Fibroblast of pulmonary artery (primary cell): ENCODE results near the gene KLF2.

Source experiments
- DNase-seq: peaks from one replicate; pipeline ENCODE4 v3.0.0-alpha.2; 2010; ENCODE audit warnings: low read depth
- H3K4me3 ChIP-seq: replicated peaks from 2 replicates; pipeline ENCODE4 v1.5.1; 2011; ENCODE audit warnings: low read depth, mild to moderate bottlenecking, control low read depth, low read length, moderate library complexity
- TF ChIP-seq, protein P1 (sequence below): IDR thresholded peaks from 2 replicates; pipeline ENCODE4 v1.5.1; 2011; ENCODE audit warnings: mild to moderate bottlenecking, control low read depth, low read length, inconsistent platforms; ENCODE audit errors: missing control alignments

The KLF2 gene

GRCh38 chr19:16368385-16369305, 44.0 kb downstream of the KLF2 start:
- no peak overlapping the region for H3K4me3 ChIP-seq
- TF ChIP-seq, protein P1, sequence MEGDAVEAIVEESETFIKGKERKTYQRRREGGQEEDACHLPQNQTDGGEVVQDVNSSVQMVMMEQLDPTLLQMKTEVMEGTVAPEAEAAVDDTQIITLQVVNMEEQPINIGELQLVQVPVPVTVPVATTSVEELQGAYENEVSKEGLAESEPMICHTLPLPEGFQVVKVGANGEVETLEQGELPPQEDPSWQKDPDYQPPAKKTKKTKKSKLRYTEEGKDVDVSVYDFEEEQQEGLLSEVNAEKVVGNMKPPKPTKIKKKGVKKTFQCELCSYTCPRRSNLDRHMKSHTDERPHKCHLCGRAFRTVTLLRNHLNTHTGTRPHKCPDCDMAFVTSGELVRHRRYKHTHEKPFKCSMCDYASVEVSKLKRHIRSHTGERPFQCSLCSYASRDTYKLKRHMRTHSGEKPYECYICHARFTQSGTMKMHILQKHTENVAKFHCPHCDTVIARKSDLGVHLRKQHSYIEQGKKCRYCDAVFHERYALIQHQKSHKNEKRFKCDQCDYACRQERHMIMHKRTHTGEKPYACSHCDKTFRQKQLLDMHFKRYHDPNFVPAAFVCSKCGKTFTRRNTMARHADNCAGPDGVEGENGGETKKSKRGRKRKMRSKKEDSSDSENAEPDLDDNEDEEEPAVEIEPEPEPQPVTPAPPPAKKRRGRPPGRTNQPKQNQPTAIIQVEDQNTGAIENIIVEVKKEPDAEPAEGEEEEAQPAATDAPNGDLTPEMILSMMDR, result no peak
- DNase-seq, result no peak

DNA sequence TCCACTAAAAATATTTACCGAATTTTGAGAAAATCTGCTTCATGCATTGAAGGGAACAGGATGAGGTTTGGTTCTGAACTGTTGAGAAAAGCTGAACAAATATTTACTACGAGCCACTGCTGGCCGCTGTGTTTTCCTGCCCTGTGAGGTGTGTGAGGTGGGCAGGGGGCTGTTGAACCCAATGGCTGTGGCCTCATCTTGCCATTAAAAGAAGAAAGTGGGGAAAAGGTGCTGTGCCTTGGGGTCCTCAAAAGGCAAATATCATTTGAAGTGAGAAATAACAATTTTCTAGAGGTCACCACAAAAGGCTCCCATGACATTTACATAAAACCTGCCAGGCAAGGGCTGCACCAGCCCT, 44.7 kb downstream of the KLF2 start:
- TF ChIP-seq, protein P1, result no peak
- no peak overlapping the region for H3K4me3 ChIP-seq
- no peak for DNase-seq

GRCh38 chr19:16369664-16370576, 45.3 kb downstream of the KLF2 start:
- TF ChIP-seq, protein P1, result no peak
- DNase-seq, result no peak
- no peak overlapping the region for H3K4me3 ChIP-seq

DNA sequence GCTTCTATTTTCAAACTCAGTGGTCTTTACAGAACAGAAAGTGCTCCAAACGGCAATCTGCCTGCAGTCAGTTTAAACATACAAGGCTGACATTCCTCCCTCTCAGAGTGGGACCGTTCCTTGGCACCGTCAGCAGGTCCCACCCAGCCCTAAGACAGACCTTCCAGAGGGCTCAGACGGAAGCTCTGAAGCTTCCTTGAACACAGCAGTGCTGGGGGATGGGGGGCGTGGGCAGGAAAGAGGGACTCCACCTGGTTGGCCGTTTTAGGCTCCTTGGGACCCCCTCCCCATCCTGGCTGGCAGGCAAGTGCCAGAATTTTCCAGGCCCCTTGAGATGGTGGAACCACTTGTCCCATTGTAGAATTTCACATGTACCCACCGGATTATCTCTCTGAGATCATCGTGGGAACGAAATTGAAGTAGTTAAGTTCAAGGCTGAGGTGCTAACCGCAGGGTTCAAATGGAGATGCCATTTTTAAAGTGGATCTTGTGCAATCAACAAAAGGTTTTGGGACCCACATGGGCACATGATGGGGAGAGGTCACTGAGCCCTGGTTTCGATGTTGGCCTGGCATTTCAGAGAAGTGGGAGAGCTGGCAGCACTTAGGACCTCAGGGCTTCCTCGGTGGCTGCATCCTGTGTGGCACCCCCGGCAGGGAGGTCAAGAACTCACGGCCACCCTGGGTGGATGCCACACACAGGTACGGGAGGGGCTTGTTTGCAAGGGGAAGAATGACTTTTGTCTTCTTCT, 46.2 kb downstream of the KLF2 start:
- H3K4me3 ChIP-seq, result no peak overlapping the region
- no peak for DNase-seq
- TF ChIP-seq, protein P1, result no peak

DNA sequence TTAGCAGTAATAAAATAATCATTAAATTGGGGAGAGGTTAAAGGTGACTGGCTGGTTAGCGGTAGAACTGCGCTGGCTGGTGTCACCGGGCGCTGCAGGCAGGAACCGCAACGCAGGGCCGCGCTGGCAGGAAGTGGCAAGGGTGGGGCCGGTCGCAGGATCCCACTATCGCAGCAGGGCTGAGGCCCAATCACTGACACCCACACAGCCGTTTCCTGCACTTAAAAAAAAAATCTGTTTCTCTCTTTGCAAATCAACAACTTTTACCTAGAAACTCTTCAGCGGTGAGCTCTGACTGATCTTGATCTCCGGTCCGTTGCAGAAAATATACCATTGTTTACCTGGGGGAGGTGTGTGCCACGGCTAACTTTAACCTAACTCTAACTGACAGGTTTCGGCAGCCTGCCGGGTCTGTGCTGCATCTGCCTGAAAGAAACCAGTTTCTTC, 46.9 kb downstream of the KLF2 start:
- H3K4me3 ChIP-seq, result no peak overlapping the region
- TF ChIP-seq, protein P1, result no peak
- DNase-seq, result no peak

DNA sequence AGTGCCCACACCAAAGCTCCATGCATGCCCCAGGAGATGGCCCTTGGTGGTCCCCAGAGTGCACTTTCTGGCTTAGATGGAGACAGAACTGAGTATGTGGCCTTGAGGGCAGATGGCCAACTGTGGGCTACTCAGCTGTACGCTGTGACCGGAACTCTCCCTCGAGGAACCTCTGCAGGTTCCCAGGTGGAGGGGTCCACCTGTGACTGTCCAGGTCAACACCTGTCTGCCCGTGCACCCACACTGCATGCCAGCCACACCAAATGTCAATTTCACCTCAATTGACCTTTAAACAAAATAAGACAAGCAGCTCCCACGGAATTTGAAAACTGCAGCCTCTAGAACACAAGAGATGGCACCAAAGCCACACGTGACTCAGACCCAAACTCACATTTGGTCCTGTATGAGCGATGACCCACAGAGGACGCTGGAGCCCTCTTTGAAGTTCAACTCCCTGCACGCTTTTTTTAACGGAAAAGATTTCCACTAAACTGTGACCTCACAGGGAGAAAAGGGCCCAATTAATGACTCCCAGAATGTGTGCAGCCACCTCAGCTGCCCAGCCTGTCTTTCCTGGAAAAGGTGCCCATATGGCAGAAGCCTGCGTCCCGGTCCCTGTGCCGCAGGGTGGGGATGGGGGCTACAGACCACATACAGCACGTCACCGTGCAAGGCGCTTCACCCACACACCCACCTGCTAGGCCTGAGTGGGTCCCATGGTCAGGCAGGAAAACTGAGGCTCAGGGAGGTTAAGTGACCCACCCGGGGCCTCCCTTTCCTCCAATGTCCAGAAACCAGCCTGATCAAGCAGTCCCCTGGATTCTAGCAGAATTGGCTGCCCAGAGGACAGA, 47.7 kb downstream of the KLF2 start:
- no peak overlapping the region for H3K4me3 ChIP-seq
- TF ChIP-seq, protein P1, result no peak
- no peak for DNase-seq
